GM23338 (cell line): Measurements from ENCODE around the gene MESD.

Source experiments
- CTCF ChIP-seq, 2 experiments: fragments of 200-600 bp in 1 of 2; sonication (generic) in 1 of 2; conservative IDR thresholded peaks; 2 replicates each; pipeline versions ENCODE4 v1.5.1 to v1.6.1; 2016 to 2017; ENCODE audit warnings: antibody characterized with exemption in 2 of 2, low read depth in 2 of 2, mild to moderate bottlenecking in 2 of 2, moderate library complexity in 1 of 2
- EZH2phosphoT487 ChIP-seq: fragments of 200-600 bp; sonication (generic); IDR thresholded peaks from one replicate; pipeline ENCODE4 v1.8.1; 2018; ENCODE audit warnings: antibody characterized with exemption; ENCODE audit not compliant: unreplicated experiment

GRCh38 chr15:80970658-80971057 is 19.0 kb downstream of the MESD start:
- TF ChIP-seq EZH2phosphoT487 (no peak), CTCF (conservative IDR thresholded peaks at IDR 0.05; ENCODE audit: low read depth in 2 of 2) (no peak)
